UCSD-AML1 (cell line): ENCODE measurements around the gene APH1B.

Experiments used
- DNase-seq: peaks from one replicate; lab custom pipeline; 2025; ENCODE audit not compliant: unreplicated experiment; lab: John Stamatoyannopoulos, UW

APH1B gene

GRCh38 chr15:63350178-63350621 lies 72.8 kb downstream of the APH1B start:
- no peak for DNase-seq

- DNase-seq: no peak
Observed at GRCh38 chr15:63351170-63351569, 73.8 kb downstream of the APH1B start.

- DNase-seq: no peak
Observed at GRCh38 chr15:63352808-63353207, 75.4 kb downstream of the APH1B start.

- DNase-seq: no peak
Observed at GRCh38 chr15:63353261-63353660, 75.9 kb downstream of the APH1B start.

GRCh38 chr15:63353887-63354286 lies 76.5 kb downstream of the APH1B start:
- no peak for DNase-seq

- DNase-seq: no peak
Observed at GRCh38 chr15:63354821-63355650, 77.6 kb downstream of the APH1B start.

GRCh38 chr15:63357061-63357460 lies 79.7 kb downstream of the APH1B start:
- DNase-seq: no peak

- no peak for DNase-seq
Observed at GRCh38 chr15:63357731-63358130, 80.3 kb downstream of the APH1B start.

GRCh38 chr15:63358241-63359029 lies 81.0 kb downstream of the APH1B start:
- DNase-seq: no peak
